GM11168 (cell line): ENCODE measurements around the gene CCNQ.

Source experiments
- in situ Hi-C: fragments of 300-500 bp; cut with MboI; formaldehyde crosslinking; loops from one replicate; pipeline ENCODE4 v1.12.0; 2022; ENCODE audit warnings: low sequenced_read_pairs; ENCODE audit not compliant: unreplicated experiment

Gene CCNQ

GRCh38 chrX:153598541-153599191 is at the start of gene CCNQ:
TSS of gene CCNQ (minus strand) at chrX:153599139. CDS start at chrX:153599073, 66 bp downstream.
- in situ Hi-C loops = no loop called here

- in situ Hi-C loops = no loop called here
Measured at GRCh38 chrX:153647461-153648357, 48.8 kb upstream of the CCNQ start.

DNA sequence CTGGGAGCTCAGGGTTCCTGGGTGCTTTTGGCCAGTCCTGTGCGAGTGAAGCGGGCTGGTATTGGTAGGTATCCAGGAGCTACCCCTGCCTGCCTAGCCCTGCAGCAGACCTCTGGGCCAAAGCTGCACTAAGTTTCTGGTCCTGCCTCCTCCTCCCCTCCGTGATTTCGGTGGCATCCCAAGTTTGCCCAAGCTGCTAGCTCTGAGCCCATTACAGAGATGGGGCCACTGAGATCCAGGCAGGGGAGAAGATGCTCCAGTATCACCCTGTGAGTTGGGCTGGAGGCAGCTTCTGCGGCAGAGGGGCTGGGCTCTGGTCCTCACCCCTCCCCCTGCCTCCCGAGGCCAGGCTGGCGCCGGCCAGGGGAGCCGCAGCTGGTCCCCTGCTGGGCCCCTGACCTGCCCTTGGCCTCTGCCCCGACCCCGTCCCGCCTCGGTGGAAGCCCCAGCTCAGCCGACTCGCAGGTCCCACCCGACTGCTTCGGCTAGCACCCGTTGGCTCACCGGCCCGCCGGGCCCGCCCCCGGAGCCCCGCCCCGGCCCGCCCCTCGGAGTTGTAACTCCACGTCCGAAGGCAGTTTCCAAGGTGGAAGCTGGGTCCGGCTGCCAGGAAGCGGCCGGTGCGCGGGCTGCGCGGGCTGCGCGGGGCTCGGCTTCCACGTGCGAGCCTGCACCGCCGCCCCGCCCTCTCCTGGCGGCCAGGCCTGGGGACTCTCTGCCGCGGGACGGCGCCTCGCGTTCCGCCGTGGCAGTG is 47.9 kb upstream of the CCNQ start, which contains the start of gene DUSP9:
TSS of gene DUSP9 (plus strand) at position 584 of the 754 bp plus-strand sequence. CDS start 751 bp downstream, outside the sequence.
- in situ Hi-C loops = no loop called here

GRCh38 chrX:153645921-153646488 is 47.1 kb upstream of the CCNQ start:
- in situ Hi-C loops = no loop called here

DNA sequence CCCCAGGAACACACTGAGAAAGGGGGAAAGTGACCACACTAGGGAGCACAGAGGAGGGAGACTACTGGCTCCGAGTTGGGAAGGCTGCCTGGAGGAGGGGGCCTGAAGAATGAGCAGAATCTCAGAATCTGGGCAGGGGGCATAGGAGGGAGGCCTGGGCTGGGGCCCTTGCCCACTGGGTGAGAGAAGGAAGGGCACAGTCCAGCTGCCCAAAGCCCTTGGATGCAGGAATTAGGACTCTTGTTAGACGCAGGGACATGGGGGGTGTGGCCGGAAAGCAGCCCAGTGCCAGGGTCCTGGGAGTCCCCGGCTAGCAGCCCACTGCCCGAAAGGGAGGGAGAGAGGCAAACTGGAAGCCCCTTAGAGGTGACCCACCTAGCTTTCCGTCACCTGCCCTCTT is 46.2 kb upstream of the CCNQ start:
- in situ Hi-C loops = no loop called here

GRCh38 chrX:153644356-153645125 is 45.6 kb upstream of the CCNQ start:
- in situ Hi-C loops = no loop called here

DNA sequence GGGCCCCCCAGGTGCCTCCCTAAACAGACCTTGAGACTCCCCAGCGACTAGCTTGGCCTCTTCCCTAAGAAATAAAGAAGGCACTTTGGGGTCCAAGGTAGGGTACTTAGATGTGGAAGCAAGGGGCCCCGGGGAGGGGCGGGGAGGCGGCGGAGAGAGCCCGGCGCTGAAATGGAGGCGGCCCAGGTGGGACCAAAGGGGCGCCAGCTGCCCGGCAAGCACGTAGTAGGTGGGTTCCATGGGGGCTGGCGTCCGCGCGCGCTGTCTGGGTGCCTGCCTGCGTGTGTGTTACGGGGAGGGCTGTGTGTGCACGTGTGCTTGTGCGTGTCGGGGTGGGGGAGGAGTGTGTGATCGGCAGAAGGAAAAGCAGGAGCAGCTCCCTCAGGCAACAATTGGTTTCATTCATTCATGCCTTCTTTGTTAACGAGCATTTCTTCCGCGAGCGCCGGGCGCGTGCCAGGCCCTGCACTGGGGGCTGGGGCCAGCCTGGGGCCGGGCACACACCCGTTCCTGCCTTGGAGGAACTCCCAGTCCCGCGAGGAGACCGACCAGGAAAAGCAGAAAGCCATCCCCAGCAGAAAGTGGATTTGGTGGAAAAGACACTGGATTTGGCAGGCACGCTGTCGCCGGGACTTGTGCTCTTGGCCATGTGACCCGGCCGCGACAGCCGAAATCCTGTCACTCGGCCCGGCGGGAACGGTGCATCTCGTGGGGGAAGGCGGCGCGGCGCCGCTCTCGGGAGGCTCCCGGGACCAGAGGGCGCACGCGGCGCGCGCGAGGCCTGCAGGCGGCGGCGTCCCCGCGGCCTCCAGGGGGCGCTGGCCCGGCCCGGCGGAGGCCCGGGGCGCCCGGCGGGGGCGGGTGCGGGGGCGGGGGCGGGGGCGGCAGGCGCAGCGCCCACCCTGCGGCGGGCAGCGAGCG is 44.8 kb upstream of the CCNQ start:
- in situ Hi-C loops = no loop called here

- in situ Hi-C loops = no loop called here
Measured at GRCh38 chrX:153642655-153643430, 43.9 kb upstream of the CCNQ start.

DNA sequence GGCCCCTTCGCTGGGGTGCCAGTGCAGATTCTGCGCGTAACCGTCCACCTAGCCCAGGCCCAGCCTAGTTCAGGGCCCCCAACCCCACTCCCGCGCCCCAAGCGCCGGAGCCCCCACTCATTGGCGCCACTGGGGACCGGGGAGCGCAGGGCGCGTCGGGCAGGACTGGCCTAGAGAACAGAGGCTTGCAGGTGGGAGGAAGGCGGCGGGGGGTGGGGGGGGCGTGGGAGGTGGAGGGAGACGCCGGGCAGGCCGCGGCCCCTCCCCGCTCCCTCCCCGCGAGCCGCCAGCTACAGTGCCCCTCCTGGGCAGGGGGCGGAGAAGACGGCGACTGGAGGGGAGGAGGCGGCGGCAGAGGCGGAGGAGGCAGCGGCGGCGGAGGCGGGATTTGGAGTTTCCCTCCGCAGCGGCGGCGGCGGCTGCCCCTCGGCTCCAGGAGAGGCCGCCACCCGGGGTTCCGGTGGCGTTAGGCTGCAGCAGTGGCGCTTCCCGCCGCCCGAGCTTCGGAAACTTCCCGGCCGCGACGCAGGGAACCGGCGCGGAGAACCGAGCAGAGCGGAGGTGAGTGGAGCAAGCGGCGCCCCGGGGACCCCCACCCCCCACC is 43.2 kb upstream of the CCNQ start:
- in situ Hi-C loops = no loop called here

GRCh38 chrX:153641627-153642026 is 42.7 kb upstream of the CCNQ start:
- in situ Hi-C loops = no loop called here

DNA sequence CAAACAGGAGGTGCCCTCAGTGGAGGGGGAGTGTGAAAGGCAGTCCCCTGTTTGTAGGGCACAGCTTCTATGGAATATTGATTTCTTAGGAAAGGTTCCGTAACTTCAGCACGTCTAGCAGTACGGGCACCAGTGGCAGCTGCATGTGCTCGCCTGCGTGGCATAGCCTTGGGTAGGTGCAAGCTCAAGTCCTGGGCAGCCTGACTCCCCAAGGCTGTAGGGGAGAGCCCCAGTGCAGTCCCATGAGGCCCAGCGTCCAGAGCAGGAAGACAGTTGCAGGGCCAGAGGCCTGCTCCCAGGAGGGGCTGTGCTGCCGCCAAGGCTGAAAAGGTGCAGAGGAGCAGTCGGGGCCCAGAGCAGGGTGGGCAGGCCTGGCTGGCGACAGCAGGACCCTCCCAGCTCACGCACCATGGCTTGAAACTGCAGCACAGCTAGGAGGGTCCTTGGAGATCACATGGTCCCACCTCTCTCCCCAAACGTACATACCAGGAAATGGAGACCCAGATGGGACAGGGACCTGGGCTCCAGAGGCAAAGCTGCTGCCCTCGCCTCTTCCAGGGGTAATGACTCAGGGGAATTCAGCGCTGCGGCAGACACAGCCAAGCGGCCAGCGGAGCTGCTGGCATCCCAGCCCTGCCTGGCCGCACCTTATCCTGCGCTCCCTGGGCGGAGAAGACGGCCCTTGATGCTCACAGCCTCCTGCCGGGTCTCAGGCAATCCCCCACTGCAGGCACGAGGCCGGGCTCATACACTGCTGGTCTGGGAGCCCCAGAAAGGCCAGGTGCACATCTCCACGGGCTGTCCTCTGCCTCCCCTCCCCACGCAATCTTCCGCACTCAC is 42.0 kb upstream of the CCNQ start:
- in situ Hi-C loops = no loop called here

DNA sequence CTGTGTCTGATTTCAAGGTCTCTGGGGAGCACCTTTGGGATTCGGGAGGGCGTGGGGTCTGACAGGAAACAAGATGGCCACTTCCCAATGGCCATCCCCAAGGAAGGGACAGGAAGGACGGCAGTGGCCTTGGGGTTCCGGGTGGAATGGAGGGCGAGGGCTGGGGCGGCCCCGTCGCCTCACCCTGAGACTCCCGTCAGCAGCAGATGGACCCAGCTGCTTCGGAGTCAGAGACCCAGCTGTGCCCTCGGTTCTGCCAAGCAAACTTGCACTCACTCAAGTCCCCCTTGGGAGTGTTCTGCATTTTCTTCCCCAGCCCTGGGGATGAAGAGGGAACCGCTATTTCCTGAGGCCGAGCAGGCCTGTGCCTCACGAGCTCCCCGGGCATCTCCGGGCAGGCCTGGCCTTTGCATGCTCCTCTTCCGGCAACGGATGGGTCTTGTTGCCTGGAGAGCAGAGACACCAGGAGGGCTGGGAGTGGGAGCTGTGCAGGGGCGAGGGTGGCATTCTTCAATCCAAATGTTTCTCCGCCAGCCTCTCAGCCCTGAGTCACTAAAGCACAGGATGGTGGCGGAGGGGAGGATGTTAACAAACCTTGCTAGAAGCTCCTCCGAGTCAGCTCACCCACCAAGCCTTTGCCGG is 41.2 kb upstream of the CCNQ start:
- in situ Hi-C loops = no loop called here

GRCh38 chrX:153639177-153640044 is 40.5 kb upstream of the CCNQ start:
- in situ Hi-C loops = no loop called here

DNA sequence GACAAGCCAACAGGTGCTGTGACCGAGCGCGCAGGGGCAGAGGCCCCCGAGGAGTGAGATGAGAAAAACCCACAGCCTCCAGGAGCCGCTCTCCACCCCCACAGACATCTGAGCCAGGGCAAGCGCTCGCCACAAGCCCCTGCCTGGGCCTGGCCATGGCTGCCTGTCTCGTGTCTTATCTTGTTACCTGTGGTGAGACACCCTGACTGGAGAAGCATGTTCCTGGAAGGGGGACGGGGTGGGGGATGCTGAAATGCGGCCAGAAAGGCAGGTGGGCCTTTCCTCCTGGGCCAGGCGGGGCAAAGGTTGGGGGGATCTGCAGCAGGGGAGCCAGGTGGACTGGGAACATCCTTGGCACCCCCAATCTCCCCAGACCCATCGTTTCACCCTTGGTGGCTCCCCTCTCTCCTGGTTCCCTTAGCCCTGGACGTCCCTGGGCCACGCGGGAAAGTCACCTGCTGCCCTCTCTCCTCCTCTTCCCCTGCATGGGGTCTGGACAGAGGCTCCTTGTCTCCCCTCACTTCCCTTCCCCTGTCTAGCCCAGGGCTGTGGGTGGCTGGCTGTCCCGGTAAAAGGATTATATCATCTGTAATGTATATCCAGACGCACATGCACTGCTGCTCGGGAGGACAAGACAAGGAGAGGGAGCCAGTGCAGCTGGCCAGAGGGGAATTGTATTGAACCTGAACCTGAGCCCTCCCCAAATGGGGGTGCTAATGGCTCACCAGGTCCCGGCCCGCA is 39.7 kb upstream of the CCNQ start:
- in situ Hi-C loops = no loop called here

DNA sequence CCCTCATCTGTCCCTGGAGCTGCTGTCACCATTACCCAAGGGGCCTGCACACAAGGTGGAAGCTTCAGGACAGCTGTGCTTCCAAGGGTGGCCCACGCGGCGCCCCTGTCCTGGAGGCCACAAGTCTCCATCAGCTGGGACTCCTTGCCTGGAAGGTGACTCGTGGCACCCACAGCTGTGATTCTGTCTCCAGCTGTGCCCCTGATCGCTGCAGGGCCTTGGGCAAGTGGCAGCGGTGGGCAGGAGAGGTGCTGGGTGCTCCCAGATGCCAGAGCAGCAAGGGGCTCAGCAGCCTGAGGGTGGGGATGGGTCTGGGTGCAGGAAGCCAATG is 39.1 kb upstream of the CCNQ start:
- in situ Hi-C loops = no loop called here
